IPS-18a (cell line): ENCODE results near the gene FDXR.

ENCODE experiments used
- H3K27ac ChIP-seq: one replicate; pipeline ENCODE4 v1.5.1; 2013; ENCODE audit warnings: low read length
- H3K27me3 ChIP-seq: one replicate; pipeline ENCODE4 v1.6.1; 2013; ENCODE audit warnings: mild to moderate bottlenecking, low read length; ENCODE audit not compliant: control insufficient read depth, insufficient read depth
- H3K36me3 ChIP-seq: one replicate; pipeline ENCODE4 v1.6.1; 2013; ENCODE audit warnings: low read depth, low read length; ENCODE audit not compliant: control insufficient read depth
- H3K4me1 ChIP-seq: one replicate; pipeline ENCODE4 v1.6.1; 2013; ENCODE audit warnings: low read depth, low read length; ENCODE audit not compliant: control insufficient read depth
- H3K4me3 ChIP-seq: one replicate; pipeline ENCODE4 v1.5.1; 2013; ENCODE audit warnings: low read length
- H3K9ac ChIP-seq: one replicate; pipeline ENCODE4 v1.6.1; 2013; ENCODE audit warnings: mild to moderate bottlenecking, low read length, moderate library complexity
- H3K9me3 ChIP-seq: one replicate; pipeline ENCODE4 v1.6.1; 2013; ENCODE audit warnings: low read depth, low read length; ENCODE audit not compliant: control insufficient read depth

The FDXR gene

DNA sequence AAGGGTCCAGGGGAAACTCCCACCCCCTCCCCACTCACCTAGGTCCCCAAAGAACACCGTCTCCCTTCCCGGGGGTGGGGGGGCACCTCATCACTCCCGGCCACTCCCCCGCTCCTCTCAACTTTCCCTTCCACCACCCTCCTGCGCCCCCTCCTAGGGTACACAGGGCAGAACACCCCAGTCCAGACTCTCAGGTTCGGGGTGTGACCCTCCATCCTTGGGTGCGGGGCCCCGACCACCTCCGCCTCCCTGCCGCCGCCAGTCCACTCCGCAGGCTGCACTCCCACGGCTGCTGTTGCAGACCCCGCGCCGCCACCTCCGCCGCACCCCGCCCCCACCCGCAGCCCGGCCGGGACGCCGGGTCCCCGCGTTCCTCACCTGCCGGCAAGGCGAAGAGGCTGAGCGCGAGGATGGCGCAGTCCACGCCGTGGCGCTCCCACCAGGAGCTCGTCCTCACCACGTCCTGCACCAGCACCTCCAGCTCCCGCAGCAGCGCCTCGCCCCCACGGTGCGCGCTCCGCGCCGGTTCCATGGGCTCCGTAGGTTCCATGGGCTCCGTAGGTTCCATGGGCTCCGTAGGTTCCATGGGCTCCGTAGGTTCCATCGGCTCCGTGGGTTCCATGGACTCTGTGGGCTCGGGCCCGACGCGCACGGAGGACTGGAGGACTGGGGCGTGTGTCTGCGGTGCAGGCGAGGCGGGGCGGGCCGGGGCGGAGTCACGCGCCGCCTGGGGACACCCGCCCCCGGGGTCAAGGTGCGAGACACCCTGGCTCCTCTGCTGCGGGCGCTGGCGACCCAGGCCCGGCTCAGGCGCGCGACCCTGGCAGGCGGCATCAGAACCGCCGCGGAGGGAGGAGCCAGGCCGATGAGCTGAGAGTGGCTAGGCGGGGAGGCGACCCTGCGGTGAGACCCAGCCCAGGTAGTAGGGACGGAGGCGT lies 20.4 kb upstream of the FDXR start, which contains the start of gene FADS6:
TSS of gene FADS6 (minus strand) at position 660 of the 938 bp plus-strand sequence. CDS start at position 622, 38 bp downstream.
- Histone ChIP-seq H3K4me1 (no peaks in the 10 kb centered on the region), H3K36me3 (no peaks in the 10 kb centered on the region), H3K27me3 (peaks cover 51% of the 10 kb centered on the region), H3K27ac (no peak within 1 kb of the TSS), H3K9me3 (no peaks in the 10 kb centered on the region), H3K4me3 (peak within 1 kb of the TSS; percentile 59), H3K9ac (no peak within 1 kb of the TSS)

DNA sequence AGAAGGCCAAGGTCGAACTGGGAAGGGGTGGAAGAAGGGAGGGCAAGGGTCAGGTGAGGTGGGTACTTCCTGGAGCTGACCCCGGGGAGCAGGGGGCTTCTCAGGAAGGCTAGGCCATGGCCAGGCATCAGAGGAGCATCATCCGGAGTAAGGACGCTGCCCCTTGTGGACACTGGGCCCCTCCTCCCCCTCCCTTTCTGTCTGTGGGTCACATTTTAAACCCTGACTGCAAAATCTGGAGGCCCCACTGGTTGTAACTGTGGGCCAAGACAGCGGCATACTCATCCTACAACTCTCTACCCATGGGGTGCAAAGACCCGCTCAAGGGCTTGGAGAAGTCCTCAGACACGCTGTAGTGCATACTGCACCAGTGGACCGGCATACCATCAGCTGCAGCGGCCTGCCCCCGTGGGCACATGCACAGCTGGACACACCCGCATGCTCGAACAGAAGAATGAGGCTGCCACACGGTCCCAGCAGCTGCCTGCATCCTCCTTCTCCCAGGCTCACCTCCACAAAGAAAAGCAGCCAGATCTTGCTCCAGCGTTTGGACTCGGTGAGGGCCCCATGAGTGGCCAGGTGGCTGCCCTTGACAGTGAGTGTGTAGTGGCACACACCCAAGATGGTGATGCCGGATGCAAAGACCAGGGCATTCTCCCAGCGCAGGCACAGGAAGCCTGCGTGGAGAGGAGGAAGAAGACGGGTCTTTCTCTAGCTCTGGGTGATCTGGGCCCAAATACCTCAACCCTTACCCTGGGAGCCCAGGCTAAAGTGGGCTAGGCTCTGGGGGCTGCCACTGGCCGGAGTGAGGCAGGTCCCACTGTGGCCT lies 19.4 kb upstream of the FDXR start:
- no peak overlapping the region for H3K9ac ChIP-seq

DNA sequence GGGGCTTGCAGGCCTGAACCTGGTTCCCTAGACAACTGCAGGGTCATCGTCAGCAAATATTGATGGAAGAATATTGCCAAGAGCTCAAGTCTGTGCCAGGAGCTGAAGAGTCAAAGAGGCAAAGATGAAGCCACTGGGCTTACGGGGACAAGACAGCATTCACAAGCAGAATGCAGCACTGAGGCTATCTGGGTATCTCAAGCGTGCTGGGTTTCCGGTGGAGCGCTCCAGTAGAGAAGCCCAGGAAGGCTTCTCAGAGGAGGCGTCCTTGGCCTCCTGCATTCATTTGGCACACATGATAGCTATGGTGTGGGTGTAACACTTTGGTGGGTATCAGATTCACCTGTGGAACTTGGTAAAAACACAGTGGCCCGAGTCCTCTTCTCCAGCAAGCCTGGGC lies 17.8 kb upstream of the FDXR start:
- no peak overlapping the region for H3K4me3 ChIP-seq
- peaks cover 40% of the 10 kb centered on the region for H3K27me3 ChIP-seq
- H3K4me1 ChIP-seq = no peaks in the 10 kb centered on the region
- H3K9ac ChIP-seq = no peak overlapping the region
- H3K9me3 ChIP-seq = no peaks in the 10 kb centered on the region
- H3K36me3 ChIP-seq = no peaks in the 10 kb centered on the region
- H3K27ac ChIP-seq = no peak overlapping the region

More for the DNA sequence above, 19.4 kb upstream of the FDXR start:
- no peak overlapping the region for H3K27ac ChIP-seq
- no peak overlapping the region for H3K4me3 ChIP-seq
- H3K4me1 ChIP-seq = no peaks in the 10 kb centered on the region
- H3K27me3 ChIP-seq = peaks cover 51% of the 10 kb centered on the region
- no peaks in the 10 kb centered on the region for H3K36me3 ChIP-seq
- H3K9me3 ChIP-seq = no peaks in the 10 kb centered on the region

DNA sequence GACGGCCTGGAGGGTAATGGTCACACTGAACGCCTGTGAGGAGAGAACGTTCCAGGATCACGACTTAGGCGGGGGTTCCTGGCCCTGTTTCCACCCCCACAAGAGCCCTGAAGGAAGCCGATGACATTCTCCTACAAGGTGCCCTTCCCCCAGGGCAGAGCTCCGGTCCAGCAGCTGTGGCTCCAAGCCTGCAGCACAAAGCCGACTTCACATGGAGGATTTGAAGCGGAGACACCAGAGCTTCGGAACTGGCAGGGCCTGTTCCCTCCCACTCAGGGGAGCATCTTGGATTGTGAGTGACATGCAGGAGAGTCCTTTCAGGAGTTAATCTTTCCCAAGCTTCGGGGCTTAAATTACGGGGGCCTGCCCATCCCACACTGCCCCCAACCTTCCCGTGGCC lies 15.7 kb upstream of the FDXR start:
- H3K27me3 ChIP-seq = peaks cover 19% of the 10 kb centered on the region
- H3K4me3 ChIP-seq = no peak overlapping the region
- H3K27ac ChIP-seq = no peak overlapping the region
- H3K9me3 ChIP-seq = no peaks in the 10 kb centered on the region
- no peaks in the 10 kb centered on the region for H3K4me1 ChIP-seq
- H3K9ac ChIP-seq = no peak overlapping the region
- no peaks in the 10 kb centered on the region for H3K36me3 ChIP-seq

DNA sequence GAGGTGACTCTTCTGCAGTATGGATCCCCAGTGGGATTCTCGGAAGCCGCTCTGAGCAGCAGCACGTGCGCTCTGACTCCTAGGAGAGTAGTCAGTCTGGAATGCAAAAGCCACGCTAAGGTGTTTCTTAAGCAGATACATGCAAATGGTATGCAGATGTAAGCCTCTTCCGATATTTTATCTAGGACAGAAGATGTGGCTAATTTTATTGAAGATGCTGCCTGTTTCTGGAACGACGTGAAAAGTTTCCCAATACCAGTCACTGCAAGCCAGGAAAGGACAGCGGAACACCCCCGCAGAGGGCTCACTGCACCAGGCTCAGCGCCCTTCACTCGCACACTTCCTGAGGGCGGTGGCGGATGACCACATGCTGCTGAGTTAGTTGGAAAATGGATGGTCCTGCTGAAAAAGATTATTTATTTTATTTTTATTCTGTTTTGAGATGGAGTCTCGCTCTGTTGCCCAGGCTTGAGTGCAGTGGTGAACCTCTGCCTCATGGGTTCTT lies 10.5 kb upstream of the FDXR start:
- H3K27ac ChIP-seq = no peak overlapping the region
- H3K9ac ChIP-seq = no peak overlapping the region
- no peaks in the 10 kb centered on the region for H3K27me3 ChIP-seq
- peaks cover 5% of the 10 kb centered on the region for H3K4me1 ChIP-seq
- H3K36me3 ChIP-seq = no peaks in the 10 kb centered on the region
- no peaks in the 10 kb centered on the region for H3K9me3 ChIP-seq
- H3K4me3 ChIP-seq = no peak overlapping the region

DNA sequence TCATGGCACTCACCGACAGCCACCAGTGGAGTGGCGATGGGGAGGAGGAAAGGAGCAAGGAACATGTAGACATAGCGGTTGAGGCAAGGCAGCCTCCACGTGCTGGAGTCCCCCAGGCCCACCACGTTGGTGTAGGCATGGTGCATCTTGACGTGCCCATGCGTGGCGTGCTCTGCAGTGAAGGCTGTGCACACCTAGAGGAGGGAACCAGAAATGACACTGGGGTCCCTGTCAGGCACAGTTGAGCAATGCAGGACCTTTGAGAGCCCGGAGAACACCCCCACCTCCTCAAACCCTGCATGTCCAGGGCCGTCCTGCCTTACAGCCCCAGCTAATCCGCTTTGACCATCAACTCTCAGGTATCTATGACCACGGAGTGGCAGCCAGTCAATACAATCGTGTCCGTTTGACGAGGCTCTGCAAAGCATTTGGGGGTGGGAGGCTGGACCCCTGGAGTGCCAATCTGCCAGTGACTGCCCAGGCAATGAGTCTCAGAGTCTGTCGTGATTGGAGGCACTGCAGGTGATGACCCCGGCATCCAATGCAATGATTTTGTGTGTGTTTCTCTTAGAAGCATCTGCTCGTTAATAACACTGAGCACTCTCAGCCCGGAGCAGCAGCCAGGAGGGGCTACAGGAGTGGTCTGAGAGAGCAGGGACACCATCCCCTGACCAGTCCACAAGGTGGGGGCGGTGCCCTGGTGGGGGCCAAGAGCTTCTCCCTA lies 9.9 kb upstream of the FDXR start:
- Histone ChIP-seq H3K27ac (no peak overlapping the region), H3K36me3 (no peaks in the 10 kb centered on the region), H3K9me3 (no peaks in the 10 kb centered on the region), H3K9ac (no peak overlapping the region), H3K27me3 (no peaks in the 10 kb centered on the region), H3K4me3 (no peak overlapping the region), H3K4me1 (peaks cover 5% of the 10 kb centered on the region)

DNA sequence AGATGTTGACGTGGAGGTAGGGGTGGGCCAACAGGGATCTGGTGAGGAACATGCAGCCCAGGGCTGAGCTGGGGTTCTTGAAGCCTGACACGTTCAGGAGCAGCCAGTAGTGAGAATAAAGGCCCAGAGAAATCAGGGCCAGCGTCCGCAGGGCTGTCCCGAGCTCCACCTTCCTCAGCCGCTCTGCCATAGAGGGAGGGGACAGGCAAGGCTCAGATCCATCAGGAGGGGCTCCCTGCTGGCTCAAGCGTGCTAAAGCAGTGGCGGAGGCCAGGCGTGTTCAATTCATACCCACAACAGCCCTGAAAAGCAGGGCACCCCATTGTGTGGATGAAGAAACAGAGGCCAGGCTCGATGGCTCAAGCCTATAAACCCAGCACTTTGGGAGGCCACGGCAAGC lies 8.3 kb upstream of the FDXR start:
- Histone ChIP-seq H3K4me1 (peaks cover 5% of the 10 kb centered on the region), H3K27me3 (no peaks in the 10 kb centered on the region), H3K27ac (no peak overlapping the region), H3K9ac (no peak overlapping the region), H3K4me3 (no peak overlapping the region), H3K36me3 (no peaks in the 10 kb centered on the region), H3K9me3 (no peaks in the 10 kb centered on the region)

DNA sequence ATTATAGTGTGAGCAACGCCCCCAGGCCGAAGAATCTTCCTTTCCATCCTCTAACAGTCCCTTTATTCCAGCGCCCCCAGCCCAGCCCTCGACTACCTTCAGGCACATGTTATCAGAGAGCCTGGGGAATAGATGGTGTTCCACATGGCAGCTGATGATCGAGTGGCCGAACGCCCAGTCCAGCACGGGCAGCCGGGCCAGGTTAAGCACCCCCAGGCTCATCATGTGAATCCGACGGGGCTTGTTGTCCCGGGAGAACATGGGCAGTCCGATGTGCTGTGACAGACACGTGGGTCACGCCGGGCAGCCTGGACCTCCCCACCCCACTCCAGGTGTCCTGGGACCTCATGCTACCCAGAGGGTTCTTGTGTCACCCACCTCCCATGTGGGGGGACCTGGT lies 6.5 kb upstream of the FDXR start:
- no peak overlapping the region for H3K27ac ChIP-seq
- no peak overlapping the region for H3K9ac ChIP-seq
- H3K27me3 ChIP-seq = no peaks in the 10 kb centered on the region
- no peak overlapping the region for H3K4me3 ChIP-seq
- no peaks in the 10 kb centered on the region for H3K9me3 ChIP-seq
- no peaks in the 10 kb centered on the region for H3K36me3 ChIP-seq
- H3K4me1 ChIP-seq = peaks cover 5% of the 10 kb centered on the region

DNA sequence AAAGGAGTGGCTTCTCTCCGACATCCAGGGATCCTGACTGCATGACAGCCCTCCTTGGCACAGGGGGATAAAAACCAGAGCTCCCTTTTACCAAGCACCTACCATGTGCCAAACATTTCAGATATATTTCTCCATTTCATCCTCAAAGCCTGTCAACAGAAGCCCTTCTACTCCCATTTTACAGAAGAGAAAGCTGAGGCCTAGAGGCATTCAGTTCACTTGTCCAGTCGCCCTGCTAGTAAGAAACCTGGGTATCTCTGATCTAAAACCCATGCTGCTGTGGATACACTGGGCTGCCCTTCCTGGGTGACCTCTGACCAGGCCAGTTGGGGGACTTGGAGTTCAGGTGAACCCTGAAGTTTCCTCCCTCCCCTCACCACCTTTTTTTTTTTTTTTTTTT lies 5.9 kb upstream of the FDXR start:
- no peak overlapping the region for H3K9ac ChIP-seq
- H3K9me3 ChIP-seq = no peaks in the 10 kb centered on the region
- no peak overlapping the region for H3K27ac ChIP-seq
- H3K4me1 ChIP-seq = peaks cover 11% of the 10 kb centered on the region
- H3K36me3 ChIP-seq = no peaks in the 10 kb centered on the region
- no peak overlapping the region for H3K4me3 ChIP-seq
- H3K27me3 ChIP-seq = no peaks in the 10 kb centered on the region

DNA sequence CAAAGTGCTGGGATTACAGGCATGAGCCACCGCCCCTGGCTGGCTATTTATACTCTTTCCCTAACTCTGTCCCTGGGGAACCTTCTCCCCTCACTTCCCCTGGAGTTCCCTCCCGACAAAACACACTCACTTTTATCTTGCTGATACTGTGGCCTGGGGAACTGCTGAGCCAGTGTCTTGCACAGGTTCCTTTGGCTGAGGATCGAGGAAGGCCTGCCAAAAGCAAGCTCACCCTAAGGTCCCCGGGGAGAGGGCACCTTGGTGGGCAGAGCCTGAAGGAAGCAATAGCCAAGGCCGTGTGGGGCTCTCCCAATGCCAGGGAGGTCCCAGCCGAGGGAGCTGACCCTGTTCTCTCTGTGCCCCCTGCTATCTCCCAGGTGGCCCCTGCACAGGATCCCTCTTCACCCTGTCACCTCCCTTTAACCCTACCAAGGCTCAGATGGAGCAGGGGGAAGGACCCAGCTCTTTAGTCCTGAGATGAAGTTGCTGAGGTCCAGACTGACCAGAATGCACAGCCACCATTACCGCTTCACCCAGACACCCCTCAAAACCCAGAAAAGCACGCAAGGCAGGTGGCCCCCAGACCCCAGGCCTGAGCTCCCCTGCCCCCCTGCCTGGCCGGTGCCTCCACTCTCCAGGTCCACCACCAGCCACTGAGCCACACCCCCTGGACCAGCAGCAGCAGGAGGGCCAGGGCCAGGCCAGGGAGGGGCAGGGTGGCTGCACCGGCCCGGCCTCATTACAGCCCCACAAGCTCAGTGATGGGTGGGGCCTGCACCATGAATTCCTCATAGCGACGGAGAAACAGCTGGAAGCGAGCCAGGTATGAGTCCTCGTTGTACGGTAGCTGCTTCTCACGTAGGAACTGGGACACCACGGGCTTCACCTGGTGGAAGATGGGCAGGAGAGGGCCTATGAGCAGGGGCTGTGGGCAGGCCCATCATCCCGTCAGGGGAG lies 5.1 kb upstream of the FDXR start:
- Histone ChIP-seq H3K27me3 (no peaks in the 10 kb centered on the region), H3K9me3 (no peaks in the 10 kb centered on the region), H3K27ac (no peak overlapping the region), H3K36me3 (no peaks in the 10 kb centered on the region), H3K4me1 (peaks cover 6% of the 10 kb centered on the region), H3K4me3 (no peak overlapping the region), H3K9ac (no peak overlapping the region)
